Thyroid gland (tissue), 4 donors: Measurements from ENCODE around the gene NOC4L. TPM values are rescaled to one million over a fixed set of nuclear protein-coding genes. Genes with fewer than 3 reads are reported as not detected.

Experiments used
- DNase-seq, 2 donors: peaks; one replicate each; pipeline ENCODE4 v3.0.0-alpha.2; 2019
- H3K27ac ChIP-seq, 3 donors: fragments of 200-600 bp; sonication (generic); 1 replicate in 2 of 3; 2 replicates in 1 of 3; pipeline ENCODE4 v1.5.1; 2016 to 2019; ENCODE audit warnings: mild to moderate bottlenecking in 1 of 3, moderate library complexity in 1 of 3
- H3K27me3 ChIP-seq: fragments of 200-600 bp; sonication (generic); one replicate; pipeline ENCODE4 v1.5.1; 2019
- H3K36me3 ChIP-seq, 2 donors: fragments of 200-600 bp; sonication (generic); one replicate each; pipeline ENCODE4 v1.5.1; 2016 to 2019
- H3K4me1 ChIP-seq, 2 donors: fragments of 200-600 bp; sonication (generic); one replicate each; pipeline ENCODE4 v1.5.1; 2017 to 2019
- H3K4me3 ChIP-seq, 3 donors: fragments of 200-600 bp; sonication (generic); replicated peaks in 1 of 3; 1 replicate in 2 of 3; 2 replicates in 1 of 3; pipeline ENCODE4 v1.5.1; 2016; ENCODE audit warnings: mild to moderate bottlenecking in 1 of 3
- H3K9me3 ChIP-seq: fragments of 200-600 bp; sonication (generic); one replicate; pipeline ENCODE4 v1.5.1; 2017
- CTCF ChIP-seq, 6 experiments: fragments of 200-600 bp in 3 of 6; fragments of 450-650 bp in 3 of 6; sonication (generic) in 3 of 6; IDR thresholded peaks; one replicate each; pipeline ENCODE4 v1.5.1; 2016 to 2019; ENCODE audit warnings: antibody characterized with exemption in 6 of 6, mild to moderate bottlenecking in 2 of 6, inconsistent platforms in 1 of 6, moderate library complexity in 1 of 6
- POLR2A ChIP-seq, 2 donors: fragments of 450-650 bp; IDR thresholded peaks; one replicate each; pipeline ENCODE4 v1.6.1; 2017; ENCODE audit warnings: antibody characterized with exemption in 2 of 2, mild to moderate bottlenecking in 2 of 2, moderate library complexity in 1 of 2
- WGBS, 2 donors: methylation state at CpG; one replicate each; pipeline ENCODE4 v1.1.5; 2017; 5-methylcytosine and 5-hydroxymethylcytosine counted together
- intact Hi-C: fragments of 100-400 bp; cut with DNase I; formaldehyde crosslinking; loops from one replicate; pipeline ENCODE4 v1.15.1; 2023
- total RNA-seq, 4 donors: library from RNA; depleted of rRNA; stranded (reverse); fragments of >200 nt; gene quantifications; one replicate each; pipeline ENCODE4 v1.2.3, GENCODE V29; 2016

NOC4L gene
- total RNA-seq, 4 donors from 2014 or later, result 9.3 to 22.4 (median 10.1) TPM

GRCh38 chr12:132123970-132124765 is 20.1 kb upstream of the NOC4L start:
- TF ChIP-seq POLR2A (IDR thresholded peaks at IDR 0.05), result no peak
- no peak for TF ChIP-seq CTCF (IDR thresholded peaks at IDR 0.05)
- H3K36me3 ChIP-seq, result peaks cover 35 to 36% of the 10 kb centered on the region in 2 donors
- intact Hi-C loops, result no loop called here

GRCh38 chr12:132124766-132125425 is 19.4 kb upstream of the NOC4L start:
- DNase-seq, result no peak
- Histone ChIP-seq H3K4me3 (no peak overlapping the region), H3K36me3 (peaks cover 35 to 36% of the 10 kb centered on the region in 2 donors), H3K4me1 (no peaks in the 10 kb centered on the region), H3K27me3 (no peaks in the 10 kb centered on the region), H3K9me3 (no peaks in the 10 kb centered on the region), H3K27ac (no peak overlapping the region)
- 92 to 96% methylated on average over 19 of the region's 19 CpGs for WGBS, 2 donors
- intact Hi-C loops, result no loop called here
- TF ChIP-seq CTCF (IDR thresholded peaks at IDR 0.05) (no peak), POLR2A (IDR thresholded peaks at IDR 0.05) (no peak)

More at GRCh38 chr12:132123970-132124765, 20.1 kb upstream of the NOC4L start:
- H3K4me1 ChIP-seq, result no peaks in the 10 kb centered on the region
- H3K4me3 ChIP-seq, result no peak overlapping the region
- DNase-seq, result no peak
- H3K27ac ChIP-seq, result no peak overlapping the region
- no peaks in the 10 kb centered on the region for H3K27me3 ChIP-seq
- WGBS, 2 donors, result 88 to 98% methylated on average over 12 of the region's 12 CpGs
- H3K9me3 ChIP-seq, result no peaks in the 10 kb centered on the region

- Histone ChIP-seq H3K36me3 (peaks cover 35 to 36% of the 10 kb centered on the region in 2 donors), H3K9me3 (no peaks in the 10 kb centered on the region), H3K4me1 (no peaks in the 10 kb centered on the region), H3K4me3 (no peak overlapping the region), H3K27ac (no peak overlapping the region), H3K27me3 (no peaks in the 10 kb centered on the region)
- intact Hi-C loops, result no loop called here
- 96 to 97% methylated on average over 12 of the region's 12 CpGs for WGBS, 2 donors
- no peak for DNase-seq
- TF ChIP-seq POLR2A (IDR thresholded peaks at IDR 0.05) (no peak), CTCF (IDR thresholded peaks at IDR 0.05) (no peak)
Measured at GRCh38 chr12:132125736-132126135, 18.5 kb upstream of the NOC4L start.

GRCh38 chr12:132127041-132127440 is 17.2 kb upstream of the NOC4L start:
- DNase-seq, result no peak
- TF ChIP-seq CTCF (IDR thresholded peaks at IDR 0.05) (no peak), POLR2A (IDR thresholded peaks at IDR 0.05) (no peak)
- peaks cover 26 to 30% of the 10 kb centered on the region in 2 donors for H3K36me3 ChIP-seq

GRCh38 chr12:132129007-132129406 is 15.2 kb upstream of the NOC4L start:
- Histone ChIP-seq H3K4me3 (no peak overlapping the region), H3K9me3 (no peaks in the 10 kb centered on the region), H3K36me3 (peaks cover 18 to 24% of the 10 kb centered on the region in 2 donors), H3K27ac (no peak overlapping the region), H3K4me1 (no peaks in the 10 kb centered on the region), H3K27me3 (no peaks in the 10 kb centered on the region)
- TF ChIP-seq POLR2A (IDR thresholded peaks at IDR 0.05), result no peak
- no peak for TF ChIP-seq CTCF (IDR thresholded peaks at IDR 0.05)
- DNase-seq, result no peak
- intact Hi-C loops, result no loop called here
- WGBS, 2 donors, result 98 to 99% methylated on average over 3 of the region's 3 CpGs

More at GRCh38 chr12:132127041-132127440, 17.2 kb upstream of the NOC4L start:
- intact Hi-C loops, result no loop called here
- Histone ChIP-seq H3K4me1 (no peaks in the 10 kb centered on the region), H3K9me3 (no peaks in the 10 kb centered on the region), H3K27ac (no peak overlapping the region), H3K27me3 (no peaks in the 10 kb centered on the region), H3K4me3 (no peak overlapping the region)
- 96 to 100% methylated on average over 3 to 8 of the region's 8 CpGs for WGBS, 2 donors
